Nephron (organoid): ENCODE data around the gene SLC5A6.

Experiments
- H3K27ac Mint-ChIP-seq, 3 experiments: 2 replicates each; pipeline ENCODE4 v1.8.0; 2020; ENCODE audit warnings: mixed read lengths in 3 of 3, mild to moderate bottlenecking in 2 of 3, moderate library complexity in 1 of 3
- H3K27me3 Mint-ChIP-seq: 2 replicates; pipeline ENCODE4 v1.8.0; 2021; ENCODE audit warnings: low read depth, mild to moderate bottlenecking, moderate library complexity, mixed read lengths
- H3K36me3 Mint-ChIP-seq: 2 replicates; pipeline ENCODE4 v1.8.0; 2020; ENCODE audit warnings: low read depth, mixed read lengths
- H3K4me1 Mint-ChIP-seq: 2 replicates; pipeline ENCODE4 v1.8.0; 2020; ENCODE audit warnings: mixed read lengths
- H3K4me3 Mint-ChIP-seq, 3 experiments: 2 replicates each; pipeline ENCODE4 v1.8.0; 2020; ENCODE audit warnings: mild to moderate bottlenecking in 3 of 3, mixed read lengths in 3 of 3, moderate library complexity in 2 of 3
- H3K9me3 Mint-ChIP-seq: 2 replicates; pipeline ENCODE4 v1.8.0; 2020; ENCODE audit warnings: mixed read lengths
- TF ChIP-seq, protein P1 (sequence below), 3 experiments: fragments of 200-600 bp; sonication (generic); IDR thresholded peaks; one replicate each; pipeline ENCODE4 v1.5.0; 2021; ENCODE audit warnings: antibody characterized with exemption in 3 of 3; ENCODE audit not compliant: unreplicated experiment in 3 of 3

The SLC5A6 gene

GRCh38 chr2:27194538-27195354 lies 17.3 kb downstream of the SLC5A6 start:
- no peaks in the 10 kb centered on the region for H3K9me3 Mint-ChIP-seq
- H3K27ac Mint-ChIP-seq: no peak overlapping the region
- H3K4me1 Mint-ChIP-seq: no peaks in the 10 kb centered on the region
- TF ChIP-seq, protein P1, sequence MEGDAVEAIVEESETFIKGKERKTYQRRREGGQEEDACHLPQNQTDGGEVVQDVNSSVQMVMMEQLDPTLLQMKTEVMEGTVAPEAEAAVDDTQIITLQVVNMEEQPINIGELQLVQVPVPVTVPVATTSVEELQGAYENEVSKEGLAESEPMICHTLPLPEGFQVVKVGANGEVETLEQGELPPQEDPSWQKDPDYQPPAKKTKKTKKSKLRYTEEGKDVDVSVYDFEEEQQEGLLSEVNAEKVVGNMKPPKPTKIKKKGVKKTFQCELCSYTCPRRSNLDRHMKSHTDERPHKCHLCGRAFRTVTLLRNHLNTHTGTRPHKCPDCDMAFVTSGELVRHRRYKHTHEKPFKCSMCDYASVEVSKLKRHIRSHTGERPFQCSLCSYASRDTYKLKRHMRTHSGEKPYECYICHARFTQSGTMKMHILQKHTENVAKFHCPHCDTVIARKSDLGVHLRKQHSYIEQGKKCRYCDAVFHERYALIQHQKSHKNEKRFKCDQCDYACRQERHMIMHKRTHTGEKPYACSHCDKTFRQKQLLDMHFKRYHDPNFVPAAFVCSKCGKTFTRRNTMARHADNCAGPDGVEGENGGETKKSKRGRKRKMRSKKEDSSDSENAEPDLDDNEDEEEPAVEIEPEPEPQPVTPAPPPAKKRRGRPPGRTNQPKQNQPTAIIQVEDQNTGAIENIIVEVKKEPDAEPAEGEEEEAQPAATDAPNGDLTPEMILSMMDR (IDR thresholded peaks at IDR 0.05; ENCODE audit: unreplicated experiment in 3 of 3): no peak
- no peaks in the 10 kb centered on the region for H3K27me3 Mint-ChIP-seq
- peaks cover 3% of the 10 kb centered on the region for H3K36me3 Mint-ChIP-seq
- H3K4me3 Mint-ChIP-seq: no peak overlapping the region

DNA sequence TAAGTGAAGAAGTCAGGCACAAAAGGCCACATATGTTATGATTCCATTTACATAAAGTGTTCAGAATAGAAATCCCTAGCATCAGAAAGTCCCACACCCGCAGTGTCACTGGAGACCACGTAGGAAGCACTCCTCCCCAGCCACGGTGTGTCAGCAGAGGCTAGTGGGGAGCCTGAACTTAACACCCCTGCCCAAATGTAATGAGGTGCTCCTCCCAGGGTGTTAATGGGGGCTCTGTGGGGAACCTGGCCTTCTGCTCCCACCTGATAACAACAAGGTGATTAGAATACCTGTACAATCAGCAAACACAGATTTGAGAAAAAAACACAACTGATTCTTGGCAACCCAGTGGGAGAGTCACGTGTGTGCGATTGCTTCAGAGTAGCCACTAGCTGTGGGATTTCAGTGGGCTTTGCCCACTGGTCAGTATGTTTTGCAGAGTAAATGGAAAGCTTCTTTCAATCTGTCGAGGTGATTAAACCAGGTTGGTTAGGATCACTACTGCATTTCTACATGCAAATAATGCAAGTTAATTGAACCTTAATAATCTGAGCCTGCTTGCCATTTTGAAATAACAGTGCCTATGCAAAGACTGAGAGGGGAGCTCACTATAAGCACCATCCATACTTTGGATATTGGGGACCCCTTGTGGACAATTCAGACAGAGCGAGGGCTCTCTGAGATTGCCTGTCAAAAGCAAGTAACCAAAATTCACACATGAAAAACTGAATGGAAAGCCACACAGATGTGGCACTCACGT lies 20.8 kb downstream of the SLC5A6 start:
- Mint-ChIP-seq H3K4me3 (no peak overlapping the region), H3K36me3 (no peaks in the 10 kb centered on the region), H3K9me3 (no peaks in the 10 kb centered on the region), H3K4me1 (no peaks in the 10 kb centered on the region), H3K27me3 (peaks cover 3% of the 10 kb centered on the region), H3K27ac (no peak overlapping the region)
- TF ChIP-seq, protein P1 (IDR thresholded peaks at IDR 0.05; ENCODE audit: unreplicated experiment in 3 of 3): peak; percentile 68 to 77 (median 74)

DNA sequence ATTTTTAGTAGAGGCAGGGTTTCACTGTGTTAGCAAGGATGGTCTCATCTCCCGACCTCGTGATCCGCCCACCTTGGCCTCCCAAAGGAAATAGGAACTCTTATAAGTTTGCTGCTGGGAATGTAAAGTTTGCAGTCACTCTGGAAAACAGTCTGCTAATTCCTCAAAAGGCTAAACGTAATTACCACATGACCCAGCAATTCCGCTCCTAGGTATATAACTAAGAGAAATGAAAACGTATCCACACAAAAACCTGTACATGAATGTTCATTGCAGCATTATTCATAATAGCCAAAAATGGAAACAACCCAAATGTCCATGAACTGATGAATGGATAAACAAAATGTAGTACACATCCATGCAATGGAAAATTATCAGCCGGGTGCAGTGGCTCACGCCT lies 22.1 kb downstream of the SLC5A6 start:
- Mint-ChIP-seq H3K27me3 (peaks cover 3% of the 10 kb centered on the region), H3K4me1 (no peaks in the 10 kb centered on the region), H3K4me3 (no peak overlapping the region), H3K27ac (no peak overlapping the region), H3K36me3 (no peaks in the 10 kb centered on the region), H3K9me3 (no peaks in the 10 kb centered on the region)
- TF ChIP-seq, protein P1 (IDR thresholded peaks at IDR 0.05; ENCODE audit: unreplicated experiment in 3 of 3): no peak

- H3K36me3 Mint-ChIP-seq: no peaks in the 10 kb centered on the region
- H3K4me1 Mint-ChIP-seq: no peaks in the 10 kb centered on the region
- H3K4me3 Mint-ChIP-seq: no peak overlapping the region
- H3K9me3 Mint-ChIP-seq: no peaks in the 10 kb centered on the region
- TF ChIP-seq, protein P1 (IDR thresholded peaks at IDR 0.05; ENCODE audit: unreplicated experiment in 3 of 3): no peak
- no peak overlapping the region for H3K27ac Mint-ChIP-seq
- peaks cover 3% of the 10 kb centered on the region for H3K27me3 Mint-ChIP-seq
Measured at GRCh38 chr2:27186613-27187345, 25.3 kb downstream of the SLC5A6 start.

GRCh38 chr2:27185331-27186026 lies 26.6 kb downstream of the SLC5A6 start:
- Mint-ChIP-seq H3K9me3 (no peaks in the 10 kb centered on the region), H3K27me3 (peaks cover 15% of the 10 kb centered on the region), H3K27ac (no peak overlapping the region), H3K4me1 (no peaks in the 10 kb centered on the region), H3K4me3 (no peak overlapping the region), H3K36me3 (no peaks in the 10 kb centered on the region)
- TF ChIP-seq, protein P1 (IDR thresholded peaks at IDR 0.05; ENCODE audit: unreplicated experiment in 3 of 3): no peak
